GM18507 (cell line): ENCODE measurements around the gene NME1.
"Not testable (repeated sequence)": the region's sequence is repeated elsewhere in the genome, so short reads cannot be mapped to it uniquely, and the experiment has no call there.

ENCODE experiments used
- DNase-seq: peaks from one replicate; pipeline ENCODE4 v3.0.0; 2011; ENCODE audit warnings: low read depth; ENCODE audit not compliant: insufficient read length; ENCODE audit errors: extremely low spot score
- FAIRE-seq: peaks from 2 replicates; lab custom pipeline; 2011; peaks lifted over from hg19 to GRCh38; lab: Jason Lieb, UNC

Gene NME1

GRCh38 chr17:51153210-51154072 is at the start of gene NME1:
NME1 (plus strand) TSS chr17:51153559; CDS start chr17:51155655, 2,096 bp downstream.
- peak; percentile 91 for DNase-seq
- FAIRE-seq: peak; percentile 97

GRCh38 chr17:51107778-51108177 is 45.6 kb upstream of the NME1 start:
- no peak for FAIRE-seq
- no peak for DNase-seq

GRCh38 chr17:51112303-51113222 is 40.8 kb upstream of the NME1 start:
- not testable (repeated sequence) for FAIRE-seq, DNase-seq

- FAIRE-seq (no peak), DNase-seq (no peak)
Observed at GRCh38 chr17:51115179-51115578, 38.2 kb upstream of the NME1 start.

GRCh38 chr17:51118330-51119195 is 34.8 kb upstream of the NME1 start:
- DNase-seq (no peak), FAIRE-seq (no peak)

GRCh38 chr17:51119415-51120356 is 33.7 kb upstream of the NME1 start:
- DNase-seq (no peak), FAIRE-seq (no peak)

GRCh38 chr17:51120357-51120738 is 33.0 kb upstream of the NME1 start:
- DNase-seq (peak; percentile 30), FAIRE-seq (no peak)

- peak; percentile 72 for FAIRE-seq
Observed at GRCh38 chr17:51120739-51121619, 32.4 kb upstream of the NME1 start, which contains the start of gene SPAG9. SPAG9 (minus strand) TSS chr17:51120868; CDS start chr17:51120656, 212 bp downstream.

GRCh38 chr17:51121620-51122472 is 31.5 kb upstream of the NME1 start:
- DNase-seq (peak; percentile 39), FAIRE-seq (peak; percentile 82)

More at GRCh38 chr17:51120739-51121619, 32.4 kb upstream of the NME1 start, which contains the start of gene SPAG9:
- DNase-seq: peak; percentile 91

GRCh38 chr17:51122473-51123115 is 30.8 kb upstream of the NME1 start:
- not testable (repeated sequence) for FAIRE-seq, DNase-seq

- FAIRE-seq: no peak
- no peak for DNase-seq
Observed at GRCh38 chr17:51124640-51125503, 28.5 kb upstream of the NME1 start.

- no peak for DNase-seq
- FAIRE-seq: no peak
Observed at GRCh38 chr17:51128076-51128475, 25.3 kb upstream of the NME1 start.

GRCh38 chr17:51132964-51133319 is 20.4 kb upstream of the NME1 start:
- FAIRE-seq (no peak), DNase-seq (no peak)

- FAIRE-seq (no peak), DNase-seq (no peak)
Observed at GRCh38 chr17:51133365-51133764, 20.0 kb upstream of the NME1 start.

- FAIRE-seq (no peak), DNase-seq (no peak)
Observed at GRCh38 chr17:51135956-51136355, 17.4 kb upstream of the NME1 start.
